A673 (cell line): Measurements from ENCODE around the gene SPATA33. TPM values are rescaled to one million over a fixed set of nuclear protein-coding genes. Genes with fewer than 3 reads are reported as not detected.
"Not testable (repeated sequence)": the region's sequence is repeated elsewhere in the genome, so short reads cannot be mapped to it uniquely, and the experiment has no call there.

ENCODE experiments used
- BruUV-seq: library from RNA; stranded (reverse); fragments of 400-500 nt; replicated peaks from 2 replicates; lab custom pipeline; 2021; lab: Mats Ljungman, UMichigan
- CTCF ChIA-PET: fragments of 300-600 bp; sonication (Branson Sonifier 250); formaldehyde crosslinking; loops from one replicate; lab custom pipeline; 2022; ENCODE audit warnings: antibody characterized with exemption; lab: Charles Lee
- POLR2A ChIA-PET: fragments of 300-600 bp; sonication (Branson Sonifier 250); formaldehyde crosslinking; loops from one replicate; lab custom pipeline; 2022; ENCODE audit warnings: antibody characterized with exemption; ENCODE audit not compliant: low non-redundant PET; lab: Charles Lee
- DNase-seq: peaks from one replicate; pipeline ENCODE4 v3.0.0-alpha.2; 2015; ENCODE audit warnings: low spot score
- H3K27ac ChIP-seq: fragments of 200-600 bp; sonication (generic); 2 replicates; pipeline ENCODE4 v1.5.1; 2016; ENCODE audit warnings: mixed run types, low read depth, mild to moderate bottlenecking, mixed read lengths, antibody characterized with exemption, low read length; ENCODE audit not compliant: poor library complexity, severe bottlenecking
- H3K27me3 ChIP-seq: fragments of 200-600 bp; sonication (generic); replicated peaks from 2 replicates; pipeline ENCODE4 v1.6.1; 2017; ENCODE audit warnings: mixed run types, low read depth, mild to moderate bottlenecking, mixed read lengths, antibody characterized with exemption, low read length; ENCODE audit not compliant: insufficient read depth, poor library complexity
- H3K36me3 ChIP-seq: fragments of 200-600 bp; sonication (generic); 2 replicates; pipeline ENCODE4 v1.6.1; 2016; ENCODE audit warnings: mixed run types, mild to moderate bottlenecking, mixed read lengths, antibody characterized with exemption, low read length; ENCODE audit not compliant: insufficient read depth, poor library complexity, severe bottlenecking
- H3K4me1 ChIP-seq: fragments of 200-600 bp; sonication (generic); 2 replicates; pipeline ENCODE4 v1.6.1; 2017; ENCODE audit warnings: mixed run types, mild to moderate bottlenecking, mixed read lengths, antibody characterized with exemption, low read length; ENCODE audit not compliant: insufficient read depth, poor library complexity, severe bottlenecking
- H3K4me3 ChIP-seq: fragments of 200-600 bp; sonication (generic); 2 replicates; pipeline ENCODE4 v1.5.1; 2016; ENCODE audit warnings: low read depth, mixed run types, mild to moderate bottlenecking, mixed read lengths, low read length; ENCODE audit not compliant: poor library complexity, severe bottlenecking
- H3K9me3 ChIP-seq: fragments of 200-600 bp; sonication (generic); 2 replicates; pipeline ENCODE4 v1.6.1; 2016; ENCODE audit warnings: mixed run types, low read depth, mild to moderate bottlenecking, mixed read lengths, antibody characterized with exemption, low read length; ENCODE audit not compliant: poor library complexity, severe bottlenecking
- CTCF ChIP-seq: fragments of 300-800, 200-600 bp; sonication (generic); conservative IDR thresholded peaks from 2 replicates; pipeline ENCODE4 v1.5.1; 2017; ENCODE audit warnings: low read depth, mild to moderate bottlenecking, antibody characterized with exemption, low read length, moderate library complexity, mixed read lengths
- EZH2 ChIP-seq: fragments of 200-600 bp; sonication (generic); IDR thresholded peaks from 2 replicates; pipeline ENCODE4 v1.6.1; 2017; ENCODE audit warnings: borderline replicate concordance, low read depth, mild to moderate bottlenecking, mixed read lengths, antibody characterized with exemption, low read length; ENCODE audit not compliant: poor library complexity, severe bottlenecking
- intact Hi-C: fragments of 100-400 bp; cut with micrococcal nuclease; formaldehyde crosslinking; loops from one replicate; pipeline ENCODE4 v1.10.0; 2022; ENCODE audit not compliant: unreplicated experiment
- total RNA-seq: library from RNA; stranded (reverse); gene quantifications from 2 replicates; pipeline ENCODE4 v1.2.3, GENCODE V29; 2021

SPATA33 gene
- total RNA-seq, 1 experiment from 2014 or later, result 46.7 TPM

- POLR2A ChIA-PET, result no interaction called here
- no peak for TF ChIP-seq CTCF
- no peak for TF ChIP-seq EZH2
- CTCF ChIA-PET, result no interaction called here
- no TSS peak for BruUV-seq
- intact Hi-C loops, result no loop called here
- Histone ChIP-seq H3K27me3 (no peaks in the 10 kb centered on the region), H3K4me1 (no peaks in the 10 kb centered on the region), H3K27ac (no peak overlapping the region), H3K36me3 (no peaks in the 10 kb centered on the region), H3K4me3 (no peak overlapping the region), H3K9me3 (no peaks in the 10 kb centered on the region)
- no peak for DNase-seq
Measured at GRCh38 chr16:89633064-89633631, 24.5 kb upstream of the SPATA33 start.

DNA sequence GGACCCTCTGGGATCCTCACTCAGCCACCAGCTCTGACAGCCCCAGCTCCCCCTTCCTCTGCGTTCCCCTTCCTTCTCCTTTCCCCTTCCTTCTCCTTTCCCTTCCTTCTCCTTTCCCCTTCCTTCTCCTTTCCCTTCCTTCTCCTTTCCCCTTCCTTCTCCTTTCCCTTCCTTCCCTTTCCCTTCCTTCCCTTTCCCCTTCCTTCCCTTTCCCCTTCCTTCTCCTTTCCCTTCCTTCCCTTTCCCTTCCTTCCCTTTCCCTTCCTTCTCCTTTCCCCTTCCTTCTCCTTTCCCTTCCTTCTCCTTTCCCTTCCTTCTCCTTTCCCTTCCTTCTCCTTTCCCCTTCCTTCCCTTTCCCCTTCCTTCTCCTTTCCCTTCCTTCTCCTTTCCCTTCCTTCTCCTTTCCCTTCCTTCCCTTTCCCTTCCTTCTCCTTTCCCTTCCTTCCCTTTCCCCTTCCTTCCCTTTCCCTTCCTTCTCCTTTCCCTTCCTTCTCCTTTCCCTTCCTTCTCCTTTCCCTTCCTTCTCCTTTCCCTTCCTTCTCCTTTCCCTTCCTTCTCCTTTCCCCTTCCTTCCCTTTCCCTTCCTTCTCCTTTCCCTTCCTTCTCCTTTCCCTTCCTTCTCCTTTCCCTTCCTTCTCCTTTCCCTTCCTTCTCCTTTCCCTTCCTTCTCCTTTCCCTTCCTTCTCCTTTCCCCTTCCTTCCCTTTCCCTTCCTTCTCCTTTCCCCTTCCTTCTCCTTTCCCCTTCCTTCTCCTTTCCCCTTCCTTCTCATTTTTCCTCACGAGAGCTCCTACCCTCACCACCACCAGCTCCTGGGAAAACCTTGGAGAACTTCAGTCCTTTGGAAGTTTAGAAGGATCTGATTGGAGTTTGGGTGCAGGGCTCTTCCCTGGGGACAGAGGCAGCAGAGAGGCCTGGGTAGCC is 22.9 kb upstream of the SPATA33 start:
- CTCF ChIA-PET, H3K9me3 ChIP-seq, H3K4me3 ChIP-seq, DNase-seq, BruUV-seq, H3K36me3 ChIP-seq, H3K4me1 ChIP-seq, intact Hi-C loops, POLR2A ChIA-PET, H3K27me3 ChIP-seq, H3K27ac ChIP-seq: not testable (repeated sequence)

DNA sequence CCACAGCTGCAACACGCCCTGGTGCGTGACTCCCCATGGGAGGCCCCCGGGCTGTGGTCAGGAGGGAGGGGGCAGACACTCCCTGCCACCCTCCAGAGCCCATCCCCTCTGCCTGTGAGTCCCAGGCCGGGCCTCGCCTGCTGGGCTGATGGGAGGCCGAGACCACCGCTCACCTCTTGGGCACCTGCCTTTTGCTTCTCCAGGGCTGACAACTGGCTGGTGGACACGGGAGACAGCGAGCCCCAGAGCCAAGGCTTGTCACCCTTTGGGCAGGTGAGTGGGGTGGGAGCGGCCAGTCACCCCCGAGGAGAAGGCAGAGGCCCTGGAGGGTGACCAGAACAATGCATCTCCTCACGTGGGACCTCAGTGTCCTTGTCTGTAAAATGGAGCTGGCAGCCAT is 21.0 kb upstream of the SPATA33 start:
- no peaks in the 10 kb centered on the region for H3K27me3 ChIP-seq
- peaks cover 4% of the 10 kb centered on the region for H3K4me1 ChIP-seq
- H3K9me3 ChIP-seq, result no peaks in the 10 kb centered on the region
- no peaks in the 10 kb centered on the region for H3K36me3 ChIP-seq
- ChIA-PET CTCF (no interaction called here), POLR2A (no interaction called here)
- no peak overlapping the region for H3K4me3 ChIP-seq
- no peak for TF ChIP-seq EZH2
- no TSS peak for BruUV-seq
- no peak overlapping the region for H3K27ac ChIP-seq
- intact Hi-C loops, result no loop called here
- no peak for DNase-seq

DNA sequence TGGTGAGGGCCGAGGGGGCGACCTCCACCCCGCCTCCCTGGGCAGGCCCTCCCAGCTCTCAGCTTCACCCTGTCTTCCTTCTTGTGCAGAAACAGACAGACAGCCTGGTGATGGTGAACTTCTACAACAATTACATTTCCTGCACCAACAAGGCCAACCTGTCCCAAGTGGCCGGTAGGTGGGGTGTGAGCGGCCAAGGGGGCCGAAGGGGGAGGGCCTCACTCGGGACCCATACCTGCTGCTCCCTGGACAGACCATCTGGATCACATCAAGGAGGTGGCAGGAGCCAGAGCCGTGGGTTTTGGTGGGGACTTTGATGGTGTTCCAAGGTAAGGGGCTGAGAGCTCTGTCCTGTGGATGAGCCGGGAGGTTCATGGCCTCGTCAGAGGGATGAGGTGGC is 20.3 kb upstream of the SPATA33 start:
- Histone ChIP-seq H3K27me3 (no peaks in the 10 kb centered on the region), H3K4me1 (peaks cover 4% of the 10 kb centered on the region), H3K27ac (no peak overlapping the region), H3K9me3 (no peaks in the 10 kb centered on the region), H3K4me3 (no peak overlapping the region), H3K36me3 (no peaks in the 10 kb centered on the region)
- POLR2A ChIA-PET, result no interaction called here
- CTCF ChIA-PET, result no interaction called here
- TF ChIP-seq CTCF (no peak), EZH2 (no peak)
- no TSS peak for BruUV-seq
- intact Hi-C loops, result no loop called here
- no peak for DNase-seq
